ENCODE measurements around the gene AQR. TPM values are rescaled to one million over a fixed set of nuclear protein-coding genes. Genes with fewer than 3 reads are reported as not detected.

Gene AQR
- total and polyA plus RNA-seq, 2 of the 4 experiments (the other 2 are of a cell fraction), result 17.9 to 29.6 TPM

DNA sequence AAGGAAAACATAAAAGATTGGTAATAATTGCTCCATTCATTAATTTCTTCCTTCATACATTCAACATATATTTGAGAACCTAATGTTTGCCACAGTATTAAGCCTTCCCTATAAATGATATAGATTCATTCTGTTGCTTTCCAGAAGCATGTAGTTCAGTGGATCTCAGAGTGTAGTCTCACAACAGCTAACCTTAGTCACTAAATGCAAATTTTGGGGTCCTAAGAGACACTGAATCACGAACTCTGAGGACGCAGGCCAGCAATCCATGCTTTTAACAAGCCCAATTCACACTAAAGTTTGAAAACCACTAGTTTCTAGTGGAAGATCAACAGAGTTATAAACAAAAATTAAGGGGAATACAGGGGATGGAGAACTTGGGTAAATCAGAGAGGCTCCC is 7.2 kb upstream of the AQR start:
- no peak overlapping the region for H4K5ac ChIP-seq (ENCODE audit: low read depth, low read length)
- H3K9me1 ChIP-seq (ENCODE audit: insufficient read depth, low read length), result no peaks in the 10 kb centered on the region
- ATAC-seq (ENCODE audit: low read depth), result no peak
- H2BK120ac ChIP-seq (ENCODE audit: low read depth, low read length), result no peak overlapping the region
- intact Hi-C loops (cut with micrococcal nuclease) (no loop called here), dilution Hi-C loops (cut with HindIII; ENCODE audit: low sequenced_read_pairs, unreplicated experiment) (no loop called here), in situ Hi-C loops (cut with MboI; ENCODE audit: low sequenced_read_pairs) (no loop called here)
- no peak overlapping the region for H2BK15ac ChIP-seq (ENCODE audit: low read depth, low read length)
- H2BK5ac ChIP-seq (ENCODE audit: low read depth, low read length, poor library complexity, severe bottlenecking), result no peak overlapping the region
- H4K8ac ChIP-seq (ENCODE audit: low read depth in 2 of 2, low read length in 2 of 2), result no peak overlapping the region
- ChIA-PET CTCF (interaction anchor here (0.6 kb wide), 1 partner anchor 190 kb away, joined by 3 read pairs; no protein-coding TSS in a partner anchor), POLR2A (ENCODE audit: unreplicated experiment) (no interaction called here)
- no peaks in the 10 kb centered on the region for H4K20me1 ChIP-seq (ENCODE audit: insufficient read depth, low read length)
- no peak overlapping the region for H3K9ac ChIP-seq (ENCODE audit: low read depth, low read length)
- H3K56ac ChIP-seq (ENCODE audit: extremely low read depth, insufficient read depth, low read length), result no peak overlapping the region
- peaks cover 2 to 8% of the 10 kb centered on the region in 2 experiments for H3K79me1 ChIP-seq (ENCODE audit: low read depth in 1 of 2, low read length in 2 of 2)
- no peak overlapping the region for H3K23ac ChIP-seq (ENCODE audit: low read depth, low read length)
- no peaks in the 10 kb centered on the region for H3K9me3 ChIP-seq (ENCODE audit: control insufficient read depth, insufficient read depth, low read length)
- H3K4ac ChIP-seq (ENCODE audit: low read depth, low read length), result no peak overlapping the region
- H3K4me1 ChIP-seq (ENCODE audit: control insufficient read depth, insufficient read depth, low read length), result no peaks in the 10 kb centered on the region
- TF ChIP-seq, protein P1, sequence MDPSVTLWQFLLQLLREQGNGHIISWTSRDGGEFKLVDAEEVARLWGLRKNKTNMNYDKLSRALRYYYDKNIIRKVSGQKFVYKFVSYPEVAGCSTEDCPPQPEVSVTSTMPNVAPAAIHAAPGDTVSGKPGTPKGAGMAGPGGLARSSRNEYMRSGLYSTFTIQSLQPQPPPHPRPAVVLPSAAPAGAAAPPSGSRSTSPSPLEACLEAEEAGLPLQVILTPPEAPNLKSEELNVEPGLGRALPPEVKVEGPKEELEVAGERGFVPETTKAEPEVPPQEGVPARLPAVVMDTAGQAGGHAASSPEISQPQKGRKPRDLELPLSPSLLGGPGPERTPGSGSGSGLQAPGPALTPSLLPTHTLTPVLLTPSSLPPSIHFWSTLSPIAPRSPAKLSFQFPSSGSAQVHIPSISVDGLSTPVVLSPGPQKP (IDR thresholded peaks at IDR 0.05; ENCODE audit: borderline replicate concordance, low read depth, low read length), result no peak
- TF ChIP-seq MAFK (IDR thresholded peaks at IDR 0.05; ENCODE audit: low read depth, low read length) (no peak), SMC3 (IDR thresholded peaks at IDR 0.05; ENCODE audit: low read depth, low read length) (no peak), MAZ (IDR thresholded peaks at IDR 0.05; ENCODE audit: borderline replicate concordance, low read depth, low read length) (no peak), CEBPB (IDR thresholded peaks at IDR 0.05; ENCODE audit: low read depth, low read length) (no peak), POLR2A (IDR thresholded peaks at IDR 0.05; ENCODE audit: low read depth, low read length) (no peak), CHD1 (IDR thresholded peaks at IDR 0.05; ENCODE audit: low read depth, low read length) (no peak), MXI1 (IDR thresholded peaks at IDR 0.05; ENCODE audit: borderline replicate concordance, low read depth, low read length) (no peak), RAD21 (IDR thresholded peaks at IDR 0.05; ENCODE audit: low read length) (no peak), BHLHE40 (IDR thresholded peaks at IDR 0.05; ENCODE audit: low read depth, low read length) (no peak)
- no peaks in the 10 kb centered on the region for H3K27me3 ChIP-seq (ENCODE audit: control insufficient read depth, insufficient read depth, low read length)
- no peak overlapping the region for H3K18ac ChIP-seq (ENCODE audit: low read depth, low read length)
- no CpG with 5 or more reads among the region's 2 CpGs for whole genome bisulfite sequencing, 2 experiments (ENCODE audit: extremely low coverage in 2 of 2, insufficient read length in 1 of 2)
- no TSS peak for BruUV-seq (replicated peaks)
- H2AK9ac ChIP-seq (replicated peaks; ENCODE audit: low read depth, low read length, poor library complexity), result no peak overlapping the region
- H2AK5ac ChIP-seq (ENCODE audit: low read depth, low read length), result no peak overlapping the region
- H3K36me3 ChIP-seq (ENCODE audit: control insufficient read depth, insufficient read depth, low read length), result peaks cover 5% of the 10 kb centered on the region; the same call in 1 of the 2 replicates
- no peak overlapping the region for H2AFZ ChIP-seq (replicated peaks; ENCODE audit: low read length, poor library complexity)
- no peak overlapping the region for H4K91ac ChIP-seq (ENCODE audit: insufficient read depth, low read depth, low read length)
- H3K4me2 ChIP-seq (ENCODE audit: low read depth, low read length), result no peak overlapping the region
- H3K27ac ChIP-seq (ENCODE audit: insufficient read depth, low read length), result no peak overlapping the region
- DNase-seq, result no peak
- no peak overlapping the region for H2BK20ac ChIP-seq (ENCODE audit: low read depth, low read length)
- H3K4me3 ChIP-seq (ENCODE audit: insufficient read depth, low read depth, low read length), result no peak overlapping the region
- no peak overlapping the region for H3K14ac ChIP-seq (replicated peaks; ENCODE audit: low read depth, low read length)

Measured in IMR-90 (cell line).